CD4-positive, CD25-positive, alpha-beta regulatory T cell (primary cell): Measurements from ENCODE around the gene RTL10. TPM values are rescaled to one million over a fixed set of nuclear protein-coding genes. Genes with fewer than 3 reads are reported as not detected.
A peak's percentile ranks its signal among the peaks of the same experiment; 100 is the strongest.

Experiments
- ATAC-seq, 2 donors: fragments of 150-1000 bp; cut with Tn5 transposase; one replicate each; pipeline ENCODE4 v1.10.0; 2021; ENCODE audit warnings: low read depth in 2 of 2, moderate number of reproducible peaks in 2 of 2, moderate library complexity in 1 of 2
- DNase-seq, 3 donors: peaks; one replicate each; pipeline versions ENCODE4 v3.0.0 to v3.0.0-alpha.2; 2012 to 2022; ENCODE audit warnings: mixed read lengths in 1 of 3
- H3K27ac ChIP-seq: one replicate; pipeline ENCODE4 v1.7.0; 2013; ENCODE audit warnings: mild to moderate bottlenecking, low read length; ENCODE audit not compliant: insufficient read depth, poor library complexity, severe bottlenecking
- H3K27me3 ChIP-seq: one replicate; pipeline ENCODE4 v1.7.0; 2013; ENCODE audit warnings: low read length; ENCODE audit not compliant: control insufficient read depth, insufficient read depth
- H3K36me3 ChIP-seq: one replicate; pipeline ENCODE4 v1.7.0; 2013; ENCODE audit warnings: mild to moderate bottlenecking, low read length, moderate library complexity; ENCODE audit not compliant: control insufficient read depth, insufficient read depth
- H3K4me1 ChIP-seq: 2 replicates; pipeline ENCODE4 v1.7.0; 2013; ENCODE audit warnings: mild to moderate bottlenecking, low read length; ENCODE audit not compliant: insufficient read depth, control insufficient read depth, poor library complexity, severe bottlenecking
- H3K4me3 ChIP-seq: one replicate; pipeline ENCODE4 v1.7.0; 2013; ENCODE audit warnings: low read depth, mild to moderate bottlenecking, low read length, moderate library complexity
- H3K9me3 ChIP-seq, 2 experiments: 1 replicate in 1 of 2; 2 replicates in 1 of 2; pipeline ENCODE4 v1.7.0; 2013; ENCODE audit warnings: low read length in 2 of 2, mild to moderate bottlenecking in 1 of 2, moderate library complexity in 1 of 2; ENCODE audit not compliant: control insufficient read depth in 2 of 2
- H3K27ac Mint-ChIP-seq, 3 donors: one replicate each; pipeline ENCODE4 v1.8.0; 2020 to 2022; ENCODE audit warnings: mild to moderate bottlenecking in 3 of 3, mixed read lengths in 3 of 3, moderate library complexity in 2 of 3
- H3K27me3 Mint-ChIP-seq: one replicate; pipeline ENCODE4 v1.8.0; 2022; ENCODE audit warnings: mild to moderate bottlenecking, mixed read lengths
- H3K36me3 Mint-ChIP-seq: one replicate; pipeline ENCODE4 v1.8.0; 2020; ENCODE audit warnings: mixed read lengths
- H3K4me1 Mint-ChIP-seq, 4 donors: one replicate each; pipeline ENCODE4 v1.8.0; 2020 to 2022; ENCODE audit warnings: mixed read lengths in 4 of 4, mild to moderate bottlenecking in 1 of 4
- H3K4me3 Mint-ChIP-seq, 4 donors: one replicate each; pipeline ENCODE4 v1.8.0; 2020 to 2022; ENCODE audit warnings: mild to moderate bottlenecking in 4 of 4, mixed read lengths in 4 of 4, moderate library complexity in 3 of 4
- H3K9me3 Mint-ChIP-seq, 7 donors: one replicate each; pipeline ENCODE4 v1.8.0; 2020 to 2022; ENCODE audit warnings: mixed read lengths in 7 of 7, mild to moderate bottlenecking in 3 of 7, moderate library complexity in 2 of 7
- polyA plus RNA-seq, 4 donors: library from polyadenylated mRNA; unstranded; fragments of 300-500 nt; fragmentation: Illumina TruSeq; gene quantifications; one replicate each; pipeline ENCODE4 v1.2.3, GENCODE V29; 2021
- total RNA-seq: library from RNA; stranded (reverse); gene quantifications from one replicate; pipeline ENCODE4 v1.2.3, GENCODE V29; 2022

The RTL10 gene
- total and polyA plus RNA-seq, 5 donors from 2014 or later, result 7.5 to 18.8 (median 12.2) TPM

DNA sequence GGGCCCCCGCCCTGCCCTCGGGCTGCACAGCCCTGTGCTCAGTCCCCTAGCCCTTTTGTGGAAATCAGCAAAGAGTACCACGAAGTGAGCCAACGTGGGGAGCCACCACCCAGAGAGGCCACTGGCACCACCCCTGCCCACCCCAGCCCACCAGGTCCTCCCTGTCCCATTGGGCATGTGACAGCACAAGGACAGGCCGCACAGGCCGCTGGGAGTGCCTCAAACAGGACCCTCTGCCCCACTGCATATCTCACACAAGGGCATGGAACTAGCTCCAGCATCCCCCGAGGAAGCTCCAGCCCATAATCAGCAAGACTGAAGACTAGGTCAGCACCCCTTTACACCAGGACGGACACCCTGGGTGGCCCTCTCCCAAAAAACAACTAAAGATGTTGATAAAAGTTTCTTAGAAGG lies 29.7 kb downstream of the RTL10 start:
- DNase-seq, result no peak
- no peaks in the 10 kb centered on the region for H3K9me3 Mint-ChIP-seq
- H3K27me3 Mint-ChIP-seq, result no peaks in the 10 kb centered on the region

DNA sequence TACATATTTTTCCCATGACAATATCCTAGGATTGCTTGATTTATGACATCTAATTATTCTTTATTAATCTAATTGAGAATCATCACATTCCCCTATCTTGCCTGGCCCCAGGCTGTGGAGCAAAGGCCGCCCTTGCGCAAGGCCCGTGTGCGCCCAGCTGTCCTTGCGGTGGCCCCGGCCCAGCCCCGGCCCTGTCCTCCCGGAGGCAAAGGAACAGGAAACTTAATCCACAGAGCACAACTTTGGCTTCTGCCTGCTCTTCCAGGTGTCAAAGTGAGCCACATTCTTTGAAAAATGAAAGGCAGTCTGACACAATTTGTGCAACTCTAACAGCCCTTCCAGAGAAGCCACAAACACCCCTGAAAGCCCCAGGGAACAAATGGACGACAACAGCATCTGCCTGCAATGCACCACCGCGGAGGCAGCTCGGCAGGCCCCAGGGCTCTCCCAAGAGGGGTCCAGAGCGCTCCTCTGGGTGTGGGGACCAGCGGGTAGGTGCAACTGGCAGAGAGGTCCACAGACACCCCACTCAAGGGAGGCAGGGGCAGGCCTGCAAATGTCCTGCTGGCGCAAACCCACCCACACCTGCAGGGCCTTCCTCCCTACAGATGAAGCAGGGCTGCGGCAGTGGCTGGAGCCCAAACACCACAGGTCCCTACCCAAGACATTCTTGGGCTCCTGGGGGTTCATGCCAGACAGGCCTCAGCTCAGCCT lies 30.3 kb downstream of the RTL10 start:
- H3K4me1 Mint-ChIP-seq, result peaks cover 0 to 4% (median 2%) of the 10 kb centered on the region in 4 donors

More for the DNA sequence above, 29.7 kb downstream of the RTL10 start:
- no peaks in the 10 kb centered on the region for H3K4me1 ChIP-seq
- H3K4me3 ChIP-seq, result no peak overlapping the region
- H3K4me1 Mint-ChIP-seq, result peaks cover 0 to 4% (median 2%) of the 10 kb centered on the region in 4 donors
- H3K27me3 ChIP-seq, result no peaks in the 10 kb centered on the region
- H3K9me3 ChIP-seq, result no peaks in the 10 kb centered on the region
- H3K4me3 Mint-ChIP-seq, result no peak overlapping the region
- peaks cover 14% of the 10 kb centered on the region for H3K36me3 Mint-ChIP-seq
- no peak overlapping the region for H3K27ac ChIP-seq
- H3K27ac Mint-ChIP-seq, result no peak overlapping the region
- ATAC-seq, result no peak
- H3K36me3 ChIP-seq, result no peaks in the 10 kb centered on the region

GRCh38 chr22:19823902-19824211 lies 30.8 kb downstream of the RTL10 start:
- Mint-ChIP-seq H3K27me3 (no peaks in the 10 kb centered on the region), H3K4me3 (no peak overlapping the region), H3K36me3 (peaks cover 14% of the 10 kb centered on the region), H3K27ac (no peak overlapping the region), H3K9me3 (no peaks in the 10 kb centered on the region), H3K4me1 (peaks cover 0 to 4% (median 2%) of the 10 kb centered on the region in 4 donors)
- Histone ChIP-seq H3K4me1 (no peaks in the 10 kb centered on the region), H3K9me3 (no peaks in the 10 kb centered on the region), H3K4me3 (no peak overlapping the region), H3K27ac (no peak overlapping the region), H3K27me3 (no peaks in the 10 kb centered on the region), H3K36me3 (no peaks in the 10 kb centered on the region)
- ATAC-seq, result no peak
- DNase-seq, result no peak

More for the DNA sequence above, 30.3 kb downstream of the RTL10 start:
- DNase-seq (no peak), ATAC-seq (no peak)
- Mint-ChIP-seq H3K27ac (no peak overlapping the region), H3K4me3 (no peak overlapping the region), H3K9me3 (no peaks in the 10 kb centered on the region), H3K27me3 (no peaks in the 10 kb centered on the region), H3K36me3 (peaks cover 14% of the 10 kb centered on the region)
- Histone ChIP-seq H3K27ac (no peak overlapping the region), H3K36me3 (no peaks in the 10 kb centered on the region), H3K4me1 (no peaks in the 10 kb centered on the region), H3K9me3 (no peaks in the 10 kb centered on the region), H3K4me3 (no peak overlapping the region), H3K27me3 (no peaks in the 10 kb centered on the region)

DNA sequence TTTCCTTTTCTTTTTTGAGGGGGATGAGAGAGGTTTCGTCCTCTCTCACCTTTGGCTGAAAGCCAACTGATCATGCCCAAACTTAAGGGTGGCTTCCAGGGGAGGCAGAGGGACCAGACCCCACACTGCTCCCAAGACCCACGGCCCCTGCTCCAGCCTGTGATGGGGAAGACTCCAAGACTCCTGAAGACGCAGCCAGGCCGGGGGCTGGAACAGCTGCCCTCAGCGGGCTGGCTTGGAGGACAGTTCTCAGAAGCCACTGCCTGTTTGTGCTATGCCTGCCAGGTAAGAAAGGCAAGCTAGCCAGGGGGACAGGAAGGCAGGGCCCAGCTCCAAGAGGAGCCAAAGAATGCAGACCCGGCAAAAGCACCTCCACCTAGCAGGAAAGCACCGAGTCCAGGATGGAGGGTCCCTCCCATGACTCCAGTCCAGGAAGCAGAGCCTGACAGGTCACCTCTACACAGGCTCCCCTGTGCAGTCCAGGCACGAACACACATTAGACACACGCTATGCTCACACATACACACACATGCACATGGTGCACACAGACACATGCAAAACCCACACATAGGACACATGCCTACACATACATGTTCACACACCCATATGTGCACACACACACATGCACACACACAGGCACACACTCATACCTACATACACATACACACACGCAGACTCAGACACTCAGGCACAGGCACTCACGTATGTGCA lies 31.3 kb downstream of the RTL10 start:
- H3K4me3 Mint-ChIP-seq, result no peak overlapping the region
- peaks cover 14% of the 10 kb centered on the region for H3K36me3 Mint-ChIP-seq
- peaks cover 0 to 4% (median 2%) of the 10 kb centered on the region in 4 donors for H3K4me1 Mint-ChIP-seq
- Histone ChIP-seq H3K27me3 (no peaks in the 10 kb centered on the region), H3K9me3 (no peaks in the 10 kb centered on the region), H3K4me3 (no peak overlapping the region), H3K4me1 (no peaks in the 10 kb centered on the region), H3K27ac (no peak overlapping the region), H3K36me3 (no peaks in the 10 kb centered on the region)
- ATAC-seq, result no peak
- no peaks in the 10 kb centered on the region for H3K9me3 Mint-ChIP-seq
- H3K27ac Mint-ChIP-seq, result peak overlapping the region in 1 of 3 donors; percentile 26
- no peak for DNase-seq
- no peaks in the 10 kb centered on the region for H3K27me3 Mint-ChIP-seq

DNA sequence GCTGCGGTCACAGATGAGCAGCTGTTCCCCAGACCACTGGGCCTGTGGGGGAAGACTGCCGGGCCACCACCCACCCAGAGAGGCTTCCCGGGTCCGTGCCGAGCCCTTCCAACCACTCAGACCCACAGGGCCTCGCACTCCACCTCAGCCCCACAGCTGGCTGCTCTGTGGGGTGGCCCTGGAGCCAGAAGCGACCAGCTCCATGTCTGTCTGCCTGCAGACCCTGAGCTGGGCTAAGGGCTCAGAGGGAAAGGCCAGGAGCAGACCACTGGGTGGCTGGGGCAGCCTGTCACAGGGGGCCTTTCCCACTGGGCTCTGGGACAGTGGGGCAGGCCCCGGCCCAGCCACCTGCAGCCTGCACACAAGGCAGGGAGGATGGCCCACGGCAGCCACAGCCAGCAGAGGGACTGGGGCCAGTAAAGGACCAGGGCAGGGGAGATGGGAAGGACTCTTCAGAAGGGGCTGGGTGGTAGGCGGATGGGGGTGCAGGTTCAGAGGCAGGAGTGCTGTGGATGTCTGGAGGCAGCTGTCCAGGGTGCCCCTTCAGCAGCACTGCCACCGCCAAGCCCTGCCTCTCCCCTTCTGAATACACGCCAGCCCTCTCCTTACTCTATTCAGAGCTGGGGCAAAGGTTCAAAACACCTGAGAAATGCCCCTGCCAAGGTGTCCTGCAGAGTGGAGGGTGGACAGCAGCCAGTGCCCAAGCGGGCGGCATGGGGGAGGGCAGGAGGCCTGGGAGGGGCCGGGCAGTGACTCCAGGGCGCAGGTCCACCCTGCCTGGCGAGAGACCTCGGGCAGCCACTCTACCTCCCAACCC lies 32.2 kb downstream of the RTL10 start:
- no peak overlapping the region for H3K4me3 ChIP-seq
- no peaks in the 10 kb centered on the region for H3K36me3 ChIP-seq
- DNase-seq (no peak), ATAC-seq (no peak)
- H3K9me3 Mint-ChIP-seq, result no peaks in the 10 kb centered on the region
- H3K27me3 ChIP-seq, result no peaks in the 10 kb centered on the region
- no peaks in the 10 kb centered on the region for H3K27me3 Mint-ChIP-seq
- H3K4me1 Mint-ChIP-seq, result peaks cover 0 to 4% (median 2%) of the 10 kb centered on the region in 4 donors
- H3K27ac Mint-ChIP-seq, result no peak overlapping the region
- no peaks in the 10 kb centered on the region for H3K9me3 ChIP-seq
- no peak overlapping the region for H3K27ac ChIP-seq
- H3K4me1 ChIP-seq, result no peaks in the 10 kb centered on the region
- no peak overlapping the region for H3K4me3 Mint-ChIP-seq
- peaks cover 9% of the 10 kb centered on the region for H3K36me3 Mint-ChIP-seq

DNA sequence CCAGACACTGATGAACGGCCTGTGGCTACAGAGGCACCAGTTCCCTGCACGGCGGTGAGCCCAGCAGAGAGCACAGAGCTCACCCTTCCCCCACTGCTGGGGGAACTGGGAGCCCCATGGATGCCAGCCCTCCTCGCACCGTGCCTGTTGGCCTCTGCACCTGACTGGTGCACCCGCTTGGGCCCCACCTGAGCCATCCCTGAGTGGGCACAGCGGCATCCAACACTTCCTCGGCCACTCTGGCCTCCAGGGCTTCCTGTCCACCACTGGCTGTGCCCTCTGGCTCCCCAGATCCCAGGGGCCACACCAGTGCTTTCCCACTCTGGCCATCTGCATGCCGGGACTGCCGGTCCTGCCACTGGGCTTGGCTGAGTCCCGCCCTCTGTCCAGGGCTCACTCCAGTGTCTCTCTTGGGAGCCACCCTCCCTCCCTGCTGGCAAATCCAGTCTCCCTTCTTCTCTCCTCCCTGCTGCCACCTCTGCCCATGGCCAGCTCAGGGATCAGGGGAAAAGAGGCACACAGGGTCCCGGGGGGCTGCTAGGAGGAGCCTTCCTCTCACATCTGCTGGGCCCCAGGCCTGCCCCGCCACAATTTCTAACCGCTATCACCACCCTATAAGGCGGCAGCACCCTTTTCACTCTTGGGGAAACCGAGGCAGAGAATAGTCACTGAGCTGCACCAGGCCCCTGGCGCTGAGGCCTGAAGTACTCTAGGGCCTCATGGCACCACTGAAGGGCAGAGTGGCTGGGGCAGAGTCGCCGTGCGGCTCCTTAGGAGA lies 33.0 kb downstream of the RTL10 start:
- ATAC-seq (no peak), DNase-seq (no peak)
- no peaks in the 10 kb centered on the region for H3K36me3 ChIP-seq
- H3K4me3 ChIP-seq, result no peak overlapping the region
- H3K27ac Mint-ChIP-seq, result no peak overlapping the region
- no peaks in the 10 kb centered on the region for H3K4me1 ChIP-seq
- H3K36me3 Mint-ChIP-seq, result peaks cover 9% of the 10 kb centered on the region
- no peak overlapping the region for H3K4me3 Mint-ChIP-seq
- no peaks in the 10 kb centered on the region for H3K9me3 ChIP-seq
- no peaks in the 10 kb centered on the region for H3K27me3 Mint-ChIP-seq
- H3K27ac ChIP-seq, result no peak overlapping the region
- no peaks in the 10 kb centered on the region for H3K27me3 ChIP-seq
- peaks cover 0 to 4% (median 1%) of the 10 kb centered on the region in 4 donors for H3K4me1 Mint-ChIP-seq
- no peaks in the 10 kb centered on the region for H3K9me3 Mint-ChIP-seq

GRCh38 chr22:19820880-19821522 lies 33.7 kb downstream of the RTL10 start:
- Mint-ChIP-seq H3K4me3 (no peak overlapping the region), H3K27ac (no peak overlapping the region), H3K36me3 (peaks cover 4% of the 10 kb centered on the region), H3K9me3 (no peaks in the 10 kb centered on the region), H3K4me1 (peaks cover 0 to 6% (median 3%) of the 10 kb centered on the region in 4 donors), H3K27me3 (no peaks in the 10 kb centered on the region)
- Histone ChIP-seq H3K4me1 (no peaks in the 10 kb centered on the region), H3K9me3 (no peaks in the 10 kb centered on the region), H3K36me3 (no peaks in the 10 kb centered on the region), H3K27me3 (no peaks in the 10 kb centered on the region), H3K4me3 (no peak overlapping the region), H3K27ac (no peak overlapping the region)
- ATAC-seq (no peak), DNase-seq (no peak)
